Loucy (cell line): ENCODE data around the gene HMCES.

ENCODE experiments used
- H2AFZ ChIP-seq: fragments of 200-600 bp; sonication (generic); 2 replicates; pipeline ENCODE4 v1.6.0; 2016; ENCODE audit warnings: antibody characterized with exemption, mild to moderate bottlenecking, low read length, moderate library complexity
- H3F3A ChIP-seq: fragments of 200-600 bp; 2 replicates; pipeline ENCODE4 v1.6.0; 2016; ENCODE audit warnings: antibody characterized with exemption, low read depth, mild to moderate bottlenecking
- H3K27me3 ChIP-seq: fragments of 200-600 bp; sonication (generic); 2 replicates; pipeline ENCODE4 v1.6.1; 2014; ENCODE audit warnings: low read length, mild to moderate bottlenecking; ENCODE audit not compliant: insufficient read depth, poor library complexity, severe bottlenecking
- H3K36me3 ChIP-seq: fragments of 200-600 bp; sonication (generic); 2 replicates; pipeline ENCODE4 v1.6.1; 2016; ENCODE audit warnings: low read length; ENCODE audit not compliant: insufficient read depth
- H3K4me1 ChIP-seq: fragments of 200-600 bp; sonication (generic); 2 replicates; pipeline ENCODE4 v1.5.1; 2014; ENCODE audit warnings: low read length, mild to moderate bottlenecking; ENCODE audit not compliant: insufficient read depth, poor library complexity, severe bottlenecking
- H3K4me2 ChIP-seq: fragments of 200-600 bp; sonication (generic); 2 replicates; pipeline ENCODE4 v1.6.0; 2014; ENCODE audit warnings: antibody characterized with exemption, low read length, low read depth, mild to moderate bottlenecking; ENCODE audit not compliant: poor library complexity, severe bottlenecking
- H3K4me3 ChIP-seq: fragments of 200-600 bp; sonication (generic); 2 replicates; pipeline ENCODE4 v1.5.1; 2014; ENCODE audit warnings: low read length, mild to moderate bottlenecking, mixed read lengths; ENCODE audit not compliant: poor library complexity, severe bottlenecking
- H3K79me2 ChIP-seq: fragments of 200-600 bp; sonication (generic); 2 replicates; pipeline ENCODE4 v1.6.1; 2014; ENCODE audit warnings: low read length; ENCODE audit not compliant: insufficient read depth
- H3K9ac ChIP-seq: fragments of 200-600 bp; sonication (generic); 2 replicates; pipeline ENCODE4 v1.6.0; 2014; ENCODE audit warnings: mild to moderate bottlenecking, low read depth, low read length, moderate library complexity; ENCODE audit not compliant: poor library complexity, severe bottlenecking
- H3K9me2 ChIP-seq: fragments of 200-600 bp; sonication (generic); replicated peaks from 2 replicates; pipeline ENCODE4 v1.6.1; 2016; ENCODE audit warnings: low read depth, low read length, mixed read lengths
- H3K9me3 ChIP-seq: fragments of 200-600 bp; sonication (generic); 2 replicates; pipeline ENCODE4 v1.6.1; 2014; ENCODE audit warnings: mild to moderate bottlenecking, antibody characterized with exemption, low read length, low read depth; ENCODE audit not compliant: insufficient read depth
- H4K20me1 ChIP-seq: fragments of 200-600 bp; sonication (generic); 2 replicates; pipeline ENCODE4 v1.6.0; 2014; ENCODE audit warnings: antibody characterized with exemption, low read length, mild to moderate bottlenecking; ENCODE audit not compliant: insufficient read depth, poor library complexity, severe bottlenecking
- CTCF ChIP-seq: fragments of 200-600 bp; sonication (generic); conservative IDR thresholded peaks from 2 replicates; pipeline ENCODE4 v1.5.1; 2014; ENCODE audit warnings: mild to moderate bottlenecking, antibody characterized with exemption, low read length
- EZH2phosphoT487 ChIP-seq: fragments of 200-600 bp; IDR thresholded peaks from 2 replicates; pipeline ENCODE4 v1.6.1; 2018; ENCODE audit warnings: antibody characterized with exemption, mild to moderate bottlenecking, moderate library complexity, borderline replicate concordance

HMCES gene

GRCh38 chr3:129288446-129288845 is 9.8 kb downstream of the HMCES start:
- peaks cover 2% of the 10 kb centered on the region for H4K20me1 ChIP-seq
- H3K4me1 ChIP-seq = no peaks in the 10 kb centered on the region
- H3F3A ChIP-seq = no peaks in the 10 kb centered on the region
- H3K27me3 ChIP-seq = no peaks in the 10 kb centered on the region
- no peak overlapping the region for H3K4me3 ChIP-seq
- peaks cover 23% of the 10 kb centered on the region; the same call in 1 of the 2 replicates for H3K36me3 ChIP-seq
- H3K9ac ChIP-seq = no peak overlapping the region
- H3K79me2 ChIP-seq = no peaks in the 10 kb centered on the region
- no peak overlapping the region for H3K4me2 ChIP-seq
- no peak overlapping the region for H2AFZ ChIP-seq
- TF ChIP-seq CTCF = no peak
- TF ChIP-seq EZH2phosphoT487 = no peak
- H3K9me2 ChIP-seq = no peaks in the 10 kb centered on the region
- H3K9me3 ChIP-seq = no peaks in the 10 kb centered on the region

DNA sequence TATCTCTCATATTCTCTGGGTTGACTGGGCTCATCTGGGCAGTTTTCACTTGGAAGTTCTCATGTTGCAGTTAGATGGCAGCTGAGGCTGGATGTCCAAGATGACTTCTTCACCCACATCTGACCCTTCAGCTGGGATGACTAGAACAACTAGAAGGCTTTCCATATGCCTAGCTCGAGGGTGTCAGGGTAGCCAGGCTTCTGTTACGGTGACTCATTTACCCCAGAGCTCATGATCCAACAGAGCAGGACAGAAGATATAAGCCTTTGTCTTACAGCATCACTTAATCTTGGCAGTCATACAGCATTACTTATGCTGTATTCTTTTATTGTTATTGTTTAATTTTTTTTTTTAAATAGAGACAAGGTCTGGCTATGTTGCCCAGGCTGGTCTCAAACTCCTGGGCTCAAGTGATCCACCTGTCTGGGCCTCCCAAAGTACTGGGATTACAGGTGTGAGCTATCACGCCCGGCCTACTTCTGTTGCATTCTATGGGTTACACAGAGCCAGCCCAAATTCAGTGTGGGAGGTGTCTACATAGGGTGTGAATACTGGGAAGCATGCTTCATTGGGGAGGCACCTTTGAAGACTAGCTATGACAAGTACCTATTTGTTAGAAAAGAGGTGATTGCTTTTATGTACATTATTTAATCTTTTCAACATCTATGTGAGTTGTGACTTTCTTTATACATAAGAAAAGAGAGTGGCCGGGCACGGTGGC is 10.7 kb downstream of the HMCES start:
- no peaks in the 10 kb centered on the region for H3F3A ChIP-seq
- peaks cover 29% of the 10 kb centered on the region; the same call in 1 of the 2 replicates for H3K36me3 ChIP-seq
- no peak overlapping the region for H3K9ac ChIP-seq
- no peak overlapping the region for H2AFZ ChIP-seq
- H3K4me3 ChIP-seq = no peak overlapping the region
- no peaks in the 10 kb centered on the region for H3K79me2 ChIP-seq
- H3K9me2 ChIP-seq = no peaks in the 10 kb centered on the region
- H3K4me2 ChIP-seq = no peak overlapping the region
- no peaks in the 10 kb centered on the region for H3K4me1 ChIP-seq
- no peak for TF ChIP-seq CTCF
- no peak for TF ChIP-seq EZH2phosphoT487
- no peaks in the 10 kb centered on the region for H3K9me3 ChIP-seq
- H4K20me1 ChIP-seq = no peaks in the 10 kb centered on the region
- H3K27me3 ChIP-seq = no peaks in the 10 kb centered on the region

DNA sequence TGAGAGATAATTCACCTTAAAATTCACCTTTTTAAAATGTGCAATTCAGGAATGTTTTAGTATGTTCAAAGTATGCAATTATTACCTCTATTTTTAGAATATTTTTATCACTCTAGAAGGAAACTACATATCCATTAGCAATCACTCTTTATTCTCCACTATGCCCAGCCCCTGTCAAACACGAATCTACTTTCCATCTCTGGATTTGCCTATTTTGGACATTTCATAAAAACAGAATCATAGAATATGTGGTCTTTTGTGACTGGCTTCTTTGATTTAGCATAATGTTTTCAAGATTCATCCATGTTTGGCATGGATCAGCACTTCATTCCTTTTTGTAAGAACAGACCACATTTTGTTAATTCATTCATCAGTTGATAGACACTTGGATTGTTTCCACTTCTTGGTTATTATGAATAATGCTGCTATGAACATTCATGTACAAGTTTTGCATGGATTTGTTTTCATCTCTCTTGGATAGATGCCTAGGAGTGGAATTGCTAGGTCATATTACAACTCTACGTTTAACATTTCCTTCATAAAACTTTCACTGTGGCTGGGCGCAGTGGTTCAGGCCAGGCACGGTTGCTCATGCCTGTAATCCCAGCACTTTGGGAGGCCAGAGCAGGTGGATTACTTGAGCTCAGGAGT is 12.7 kb downstream of the HMCES start:
- H2AFZ ChIP-seq = no peak overlapping the region
- H3K4me1 ChIP-seq = no peaks in the 10 kb centered on the region
- H4K20me1 ChIP-seq = no peaks in the 10 kb centered on the region
- H3K4me2 ChIP-seq = no peak overlapping the region
- peaks cover 34% of the 10 kb centered on the region; the same call in 1 of the 2 replicates for H3K36me3 ChIP-seq
- no peaks in the 10 kb centered on the region for H3K79me2 ChIP-seq
- no peak overlapping the region for H3K9ac ChIP-seq
- no peaks in the 10 kb centered on the region for H3K9me2 ChIP-seq
- H3K9me3 ChIP-seq = no peaks in the 10 kb centered on the region
- TF ChIP-seq CTCF = no peak
- no peak for TF ChIP-seq EZH2phosphoT487
- no peaks in the 10 kb centered on the region for H3F3A ChIP-seq
- no peaks in the 10 kb centered on the region for H3K27me3 ChIP-seq
- no peak overlapping the region for H3K4me3 ChIP-seq
